Measurements from ENCODE around the gene CERS1. TPM values are rescaled to one million over a fixed set of nuclear protein-coding genes. Genes with fewer than 3 reads are reported as not detected.
A peak's percentile ranks its signal among the peaks of the same experiment; 100 is the strongest.

The CERS1 gene
- total RNA-seq, 2 experiments from 2014 or later = not detected

- no peak for DNase-seq
- Mint-ChIP-seq H3K36me3 (peaks cover 30% of the 10 kb centered on the region), H3K27ac (peak overlapping the region; percentile 17), H3K9me3 (no peaks in the 10 kb centered on the region), H3K4me1 (peaks cover 34% of the 10 kb centered on the region), H3K4me3 (peak overlapping the region; percentile 89), H3K27me3 (no peaks in the 10 kb centered on the region)
- POLR2A ChIA-PET = interaction anchor here (0.6 to 4.0 kb wide), 3 partner anchors 9 to 56 kb away, joined by 3 to 46 read pairs (median 3); no protein-coding TSS in a partner anchor
- no peak for ATAC-seq (ENCODE audit: low read depth)
Measured at GRCh38 chr19:18833849-18834643, 61.9 kb downstream of the CERS1 start.

- Mint-ChIP-seq H3K36me3 (peaks cover 24% of the 10 kb centered on the region), H3K27ac (peak overlapping the region; percentile 87), H3K4me3 (peak overlapping the region; percentile 89), H3K9me3 (no peaks in the 10 kb centered on the region), H3K4me1 (peaks cover 34% of the 10 kb centered on the region), H3K27me3 (peaks cover 2% of the 10 kb centered on the region)
- DNase-seq (no peak), ATAC-seq (ENCODE audit: low read depth) (no peak)
- POLR2A ChIA-PET = interaction anchor here (0.6 to 4.0 kb wide), 8 partner anchors 10 to 416 kb away, joined by 3 to 46 read pairs (median 6); partner anchors contain the start of genes COPE, DDX49 and KXD1
Measured at GRCh38 chr19:18833141-18833476, 62.8 kb downstream of the CERS1 start.

- Mint-ChIP-seq H3K4me1 (peaks cover 31% of the 10 kb centered on the region), H3K27ac (peak overlapping the region; percentile 87), H3K4me3 (peak overlapping the region; percentile 89), H3K27me3 (peaks cover 7% of the 10 kb centered on the region), H3K9me3 (peaks cover 2% of the 10 kb centered on the region), H3K36me3 (peaks cover 22% of the 10 kb centered on the region)
- ATAC-seq (ENCODE audit: low read depth) = peak; percentile 44
- POLR2A ChIA-PET = interaction anchor here (0.6 to 4.0 kb wide), 14 partner anchors 10 to 416 kb away, joined by 3 to 46 read pairs (median 5); partner anchors contain the start of genes COPE, DDX49, KXD1 and REX1BD
- peak; percentile 40 for DNase-seq
Measured at GRCh38 chr19:18832306-18833140, 63.4 kb downstream of the CERS1 start.

- Mint-ChIP-seq H3K27me3 (peaks cover 13% of the 10 kb centered on the region), H3K9me3 (peaks cover 2% of the 10 kb centered on the region), H3K4me1 (peaks cover 31% of the 10 kb centered on the region), H3K27ac (peak within 1 kb of the TSS; percentile 87), H3K4me3 (peak within 1 kb of the TSS; percentile 89), H3K36me3 (peaks cover 22% of the 10 kb centered on the region)
- POLR2A ChIA-PET = interaction anchor here (0.8 to 4.0 kb wide), 15 partner anchors 11 to 415 kb away, joined by 3 to 46 read pairs (median 5); partner anchors contain the start of genes COPE, DDX49, FKBP8 and KXD1
- peak; percentile 99 for DNase-seq
- ATAC-seq (ENCODE audit: low read depth) = peak; percentile 70
Measured at GRCh38 chr19:18831524-18832305, 64.2 kb downstream of the CERS1 start, which contains the start of gene UPF1. TSS of gene UPF1 (plus strand) at chr19:18831959. CDS start at chr19:18832210, 251 bp downstream.

- H3K9me3 Mint-ChIP-seq = peaks cover 4% of the 10 kb centered on the region
- H3K27ac Mint-ChIP-seq = no peak overlapping the region
- DNase-seq (no peak), ATAC-seq (ENCODE audit: low read depth) (no peak)
- peaks cover 17% of the 10 kb centered on the region for H3K36me3 Mint-ChIP-seq
- peaks cover 21% of the 10 kb centered on the region for H3K4me1 Mint-ChIP-seq
- H3K4me3 Mint-ChIP-seq = no peak overlapping the region
- POLR2A ChIA-PET = interaction anchor here (1.2 to 4.0 kb wide), 2 partner anchors 12 to 230 kb away, joined by 3 to 46 read pairs; no protein-coding TSS in a partner anchor
- H3K27me3 Mint-ChIP-seq = peaks cover 19% of the 10 kb centered on the region
Measured at GRCh38 chr19:18830488-18830887, 65.5 kb downstream of the CERS1 start.

GRCh38 chr19:18828786-18829185, 67.2 kb downstream of the CERS1 start:
- peaks cover 4% of the 10 kb centered on the region for H3K9me3 Mint-ChIP-seq
- H3K4me1 Mint-ChIP-seq = peaks cover 5% of the 10 kb centered on the region
- H3K4me3 Mint-ChIP-seq = no peak overlapping the region
- peaks cover 6% of the 10 kb centered on the region for H3K36me3 Mint-ChIP-seq
- POLR2A ChIA-PET = no interaction called here
- H3K27me3 Mint-ChIP-seq = peaks cover 26% of the 10 kb centered on the region
- ATAC-seq (ENCODE audit: low read depth) = no peak
- no peak overlapping the region for H3K27ac Mint-ChIP-seq
- no peak for DNase-seq

Other genes starting within 250 kb of the CERS1 start
- 10 to 100 TPM; 10.3 to 11.8 TPM for gene CRTC1, start 212.5 kb downstream of the CERS1 start, total RNA-seq
- not detected for gene COMP, start 104.9 kb downstream of the CERS1 start, total RNA-seq
- gene UPF1, start 64.2 kb downstream of the CERS1 start, total RNA-seq = 10 to 100 TPM; 90.4 to 93.2 TPM
- 100 to 1,000 TPM; 209 to 213 TPM for gene COPE, start 23.2 kb upstream of the CERS1 start, total RNA-seq
- 10 to 100 TPM; 42.3 to 42.8 TPM for gene DDX49, start 23.6 kb upstream of the CERS1 start, total RNA-seq
- gene HOMER3, start 45.1 kb upstream of the CERS1 start, total RNA-seq = 1 to 10 TPM in 1 of 2 experiments, under 1 TPM in 1; 0.67 to 1.1 TPM
- 100 to 1,000 TPM; 150 to 155 TPM for gene SUGP2, start 137.4 kb upstream of the CERS1 start, total RNA-seq
- gene ARMC6, start 137.4 kb upstream of the CERS1 start, total RNA-seq = 10 to 100 TPM; 23.3 to 26.2 TPM
- gene SLC25A42, start 167.8 kb upstream of the CERS1 start, total RNA-seq = 10 to 100 TPM; 20.4 to 22.0 TPM
- gene TMEM161A, start 242.3 kb upstream of the CERS1 start, total RNA-seq = 10 to 100 TPM; 25.8 to 30.5 TPM

Data from activated naive CD8-positive, alpha-beta T cell treated with anti-CD3 and anti-CD28 coated beads, Interleukin-2, amount 10 ng/mL, durations not matched to agents 7 days and 5 days (primary cell).